K562 (cell line): ENCODE measurements around the gene CERS6. TPM values are rescaled to one million over a fixed set of nuclear protein-coding genes. Genes with fewer than 3 reads are reported as not detected.

ENCODE experiments used
- CEBPG ChIP-seq, 3 experiments: fragments of 200-800 bp in 1 of 3; sonication (Bioruptor generic) in 1 of 3; sonication (generic) in 1 of 3; formaldehyde crosslinking in 1 of 3; IDR thresholded peaks in 2 of 3; conservative IDR thresholded peaks in 1 of 3; 2 replicates each; pipeline versions ENCODE4 v1.6.1 to v1.8.0; 2016 to 2022; ENCODE audit warnings: missing compliant biosample characterization in 2 of 3, missing genetic modification characterization in 2 of 3, mild to moderate bottlenecking in 1 of 3, missing genetic modification reagents in 1 of 3
- DPF2 ChIP-seq: fragments of 450-650 bp; IDR thresholded peaks from 2 replicates; pipeline ENCODE4 v1.6.1; 2016
- ETS1 ChIP-seq: conservative IDR thresholded peaks from 2 replicates; pipeline ENCODE4 v1.6.1; 2011; ENCODE audit warnings: low read depth, mild to moderate bottlenecking, low read length; ENCODE audit not compliant: control insufficient read depth
- FOXJ2 ChIP-seq: fragments of 200-800 bp; sonication (Bioruptor generic); IDR thresholded peaks from 2 replicates; pipeline ENCODE4 v1.6.1; 2016; ENCODE audit warnings: missing genetic modification characterization, missing compliant biosample characterization
- GABPA ChIP-seq: fragments of 200-800 bp; sonication (Bioruptor generic); conservative IDR thresholded peaks from 2 replicates; pipeline ENCODE4 v1.6.1; 2016; ENCODE audit warnings: low read depth, missing genetic modification characterization, missing compliant biosample characterization
- MCM3 ChIP-seq: fragments of 450-650 bp; IDR thresholded peaks from 2 replicates; pipeline ENCODE4 v1.6.1; 2016
- MITF ChIP-seq: IDR thresholded peaks from 2 replicates; pipeline ENCODE4 v1.6.1; 2014; ENCODE audit warnings: antibody characterized with exemption
- MYBL2 ChIP-seq, 2 experiments: fragments of 450-650 bp in 1 of 2; sonication (generic) in 1 of 2; formaldehyde crosslinking in 1 of 2; IDR thresholded peaks; 2 replicates each; pipeline versions ENCODE4 v1.6.1 to v1.8.1; 2017 to 2022; ENCODE audit warnings: borderline replicate concordance in 1 of 2, inconsistent platforms in 1 of 2, low read depth in 1 of 2, mild to moderate bottlenecking in 1 of 2, missing genetic modification reagents in 1 of 2, moderate library complexity in 1 of 2
- NR2F6 ChIP-seq: fragments of 450-650 bp; formaldehyde crosslinking; IDR thresholded peaks from 2 replicates; pipeline ENCODE4 v1.4.0; 2020; ENCODE audit warnings: mild to moderate bottlenecking
- PKNOX1 ChIP-seq: fragments of 450-650 bp; IDR thresholded peaks from 2 replicates; pipeline ENCODE4 v1.6.1; 2016
- SMARCE1 ChIP-seq: fragments of 450-650 bp; IDR thresholded peaks from 2 replicates; pipeline ENCODE4 v1.7.1; 2016; ENCODE audit warnings: mild to moderate bottlenecking
- TCFL5 ChIP-seq: fragments of 250-450 bp; sonication (Bioruptor Pico); conservative IDR thresholded peaks from 2 replicates; pipeline ENCODE4 v1.6.1; 2021; ENCODE audit warnings: mild to moderate bottlenecking, moderate library complexity, matching md5 sums
- TFAP4 ChIP-seq: sonication (generic); formaldehyde crosslinking; IDR thresholded peaks from 2 replicates; pipeline ENCODE4 v1.8.0; 2022; ENCODE audit warnings: missing genetic modification reagents, mild to moderate bottlenecking, moderate library complexity, borderline replicate concordance
- ZKSCAN8 ChIP-seq: fragments of 200-800 bp; sonication (Bioruptor generic); IDR thresholded peaks from 2 replicates; pipeline ENCODE4 v1.6.1; 2016; ENCODE audit warnings: missing genetic modification characterization, missing compliant biosample characterization
- ZNF384 ChIP-seq: IDR thresholded peaks from 2 replicates; pipeline ENCODE4 v1.6.1; 2012; ENCODE audit warnings: low read depth, low read length, improper control_type of control experiment
- polyA plus RNA-seq, 8 experiments: library from polyadenylated mRNA; depleted of rRNA in 4 of 8; stranded (reverse) in 5 of 8; unstranded in 3 of 8; fragments of >200 nt; fragmentation: Nextera tagmentation in 2 of 8; fragmentation: Illumina TruSeq in 1 of 8; extraction: Ambion mirVana in 2 of 8; extraction: Trizol in 1 of 8; gene quantifications; 2 replicates each; pipeline versions ENCODE4 v1.2.1 to v1.2.3, GENCODE V29; 2011 to 2014; ENCODE audit warnings: inconsistent platforms in 1 of 8, missing spikeins in 1 of 8
- total RNA-seq, 7 experiments: library from RNA; depleted of rRNA in 6 of 7; stranded (reverse); fragments of >200 nt in 6 of 7; fragmentation: Illumina TruSeq in 2 of 7; extraction: Trizol in 2 of 7; gene quantifications; 2 replicates each; pipeline versions ENCODE4 v1.2.1 to v1.2.3, GENCODE V29; 2011 to 2021; ENCODE audit warnings: low replicate concordance in 1 of 7
- TF ChIP-seq, protein P1 (sequence below): IDR thresholded peaks from 2 replicates; pipeline ENCODE4 v1.6.1; 2011; ENCODE audit warnings: borderline replicate concordance, low read depth, mild to moderate bottlenecking, moderate library complexity, low read length; ENCODE audit not compliant: insufficient read depth, poor library complexity, severe bottlenecking

Gene CERS6
- total and polyA plus RNA-seq, 9 of the 15 experiments (the other 6 are each of a cell fraction or from before 2014, with no cell fraction given): 1.6 to 13.6 (median 11.4) TPM

DNA sequence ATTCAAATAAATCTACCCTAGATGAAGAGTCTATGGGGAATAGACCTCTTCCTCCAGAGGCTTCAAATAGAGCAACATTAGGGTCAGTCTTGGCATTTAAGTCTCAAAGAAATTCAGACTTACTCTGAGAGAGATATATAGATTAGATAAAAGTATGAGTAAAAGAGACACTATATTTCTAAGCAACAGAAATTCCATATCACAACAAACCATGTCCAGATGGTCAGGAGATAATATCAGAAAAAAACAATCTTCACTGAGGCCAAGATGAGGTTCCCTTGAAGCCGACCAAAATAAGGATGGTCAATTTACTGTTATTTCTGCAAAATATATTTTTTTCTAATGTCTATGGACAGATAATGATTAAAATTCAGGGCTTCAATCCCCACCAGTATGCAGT is 257.3 kb downstream of the CERS6 start (continued):
- TF ChIP-seq DPF2 (peak; percentile 69), MCM3 (no peak), GABPA (tag) (no peak), FOXJ2 (tag) (peak; percentile 99), TFAP4 (CRISPR knock-in tag) (no peak), SMARCE1 (peak; percentile 65; the same call in 1 of the 2 replicates), TCFL5 (0 out of 2 replicates have a peak, but pooled peaks have one; percentile 12), ETS1 (no peak), CEBPG (CRISPR knock-in tag; IDR thresholded peaks at IDR 0.05) (no peak), CEBPG (tag; conservative IDR thresholded peaks at IDR 0.05 in 1 of 2, IDR thresholded peaks at IDR 0.05 in 1 of 2) (no peak), PKNOX1 (no peak), ZNF384 (no peak), MITF (no peak), ZKSCAN8 (CRISPR knock-in tag) (no peak), NR2F6 (CRISPR knock-in tag) (no peak), MYBL2 (IDR thresholded peaks at IDR 0.05; ENCODE audit: low read depth) (no peak), MYBL2 (CRISPR knock-in tag; IDR thresholded peaks at IDR 0.05; ENCODE audit: borderline replicate concordance) (no peak)
- TF ChIP-seq, protein P1, sequence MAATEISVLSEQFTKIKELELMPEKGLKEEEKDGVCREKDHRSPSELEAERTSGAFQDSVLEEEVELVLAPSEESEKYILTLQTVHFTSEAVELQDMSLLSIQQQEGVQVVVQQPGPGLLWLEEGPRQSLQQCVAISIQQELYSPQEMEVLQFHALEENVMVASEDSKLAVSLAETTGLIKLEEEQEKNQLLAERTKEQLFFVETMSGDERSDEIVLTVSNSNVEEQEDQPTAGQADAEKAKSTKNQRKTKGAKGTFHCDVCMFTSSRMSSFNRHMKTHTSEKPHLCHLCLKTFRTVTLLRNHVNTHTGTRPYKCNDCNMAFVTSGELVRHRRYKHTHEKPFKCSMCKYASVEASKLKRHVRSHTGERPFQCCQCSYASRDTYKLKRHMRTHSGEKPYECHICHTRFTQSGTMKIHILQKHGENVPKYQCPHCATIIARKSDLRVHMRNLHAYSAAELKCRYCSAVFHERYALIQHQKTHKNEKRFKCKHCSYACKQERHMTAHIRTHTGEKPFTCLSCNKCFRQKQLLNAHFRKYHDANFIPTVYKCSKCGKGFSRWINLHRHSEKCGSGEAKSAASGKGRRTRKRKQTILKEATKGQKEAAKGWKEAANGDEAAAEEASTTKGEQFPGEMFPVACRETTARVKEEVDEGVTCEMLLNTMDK: no peak
